AG09319 (cell line): Measurements from ENCODE around the gene OTUD7B.
"Not testable (repeated sequence)": the region's sequence is repeated elsewhere in the genome, so short reads cannot be mapped to it uniquely, and the experiment has no call there.

Source experiments
- DNase-seq: peaks from one replicate; pipeline ENCODE4 v3.0.0-alpha.2; 2010; ENCODE audit warnings: low read depth; ENCODE audit errors: extremely low read depth
- TF ChIP-seq, protein P1 (sequence below): IDR thresholded peaks from 2 replicates; pipeline ENCODE4 v1.5.1; 2011; ENCODE audit warnings: low read depth, mild to moderate bottlenecking, inconsistent platforms, low read length, moderate library complexity

OTUD7B gene

GRCh38 chr1:150010393-150011115 lies at the start of gene OTUD7B:
OTUD7B (minus strand) TSS chr1:150010726; CDS start chr1:149977510, 33,216 bp downstream.
- TF ChIP-seq, protein P1, sequence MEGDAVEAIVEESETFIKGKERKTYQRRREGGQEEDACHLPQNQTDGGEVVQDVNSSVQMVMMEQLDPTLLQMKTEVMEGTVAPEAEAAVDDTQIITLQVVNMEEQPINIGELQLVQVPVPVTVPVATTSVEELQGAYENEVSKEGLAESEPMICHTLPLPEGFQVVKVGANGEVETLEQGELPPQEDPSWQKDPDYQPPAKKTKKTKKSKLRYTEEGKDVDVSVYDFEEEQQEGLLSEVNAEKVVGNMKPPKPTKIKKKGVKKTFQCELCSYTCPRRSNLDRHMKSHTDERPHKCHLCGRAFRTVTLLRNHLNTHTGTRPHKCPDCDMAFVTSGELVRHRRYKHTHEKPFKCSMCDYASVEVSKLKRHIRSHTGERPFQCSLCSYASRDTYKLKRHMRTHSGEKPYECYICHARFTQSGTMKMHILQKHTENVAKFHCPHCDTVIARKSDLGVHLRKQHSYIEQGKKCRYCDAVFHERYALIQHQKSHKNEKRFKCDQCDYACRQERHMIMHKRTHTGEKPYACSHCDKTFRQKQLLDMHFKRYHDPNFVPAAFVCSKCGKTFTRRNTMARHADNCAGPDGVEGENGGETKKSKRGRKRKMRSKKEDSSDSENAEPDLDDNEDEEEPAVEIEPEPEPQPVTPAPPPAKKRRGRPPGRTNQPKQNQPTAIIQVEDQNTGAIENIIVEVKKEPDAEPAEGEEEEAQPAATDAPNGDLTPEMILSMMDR, result no peak
- peak; percentile 75 for DNase-seq

- DNase-seq, result no peak
- TF ChIP-seq, protein P1, result no peak
These were observed 49.7 kb upstream of the OTUD7B start for GRCh38 chr1:150060260-150060659.

GRCh38 chr1:150056407-150056806 lies 45.9 kb upstream of the OTUD7B start:
- DNase-seq, result no peak
- TF ChIP-seq, protein P1, result no peak

DNA sequence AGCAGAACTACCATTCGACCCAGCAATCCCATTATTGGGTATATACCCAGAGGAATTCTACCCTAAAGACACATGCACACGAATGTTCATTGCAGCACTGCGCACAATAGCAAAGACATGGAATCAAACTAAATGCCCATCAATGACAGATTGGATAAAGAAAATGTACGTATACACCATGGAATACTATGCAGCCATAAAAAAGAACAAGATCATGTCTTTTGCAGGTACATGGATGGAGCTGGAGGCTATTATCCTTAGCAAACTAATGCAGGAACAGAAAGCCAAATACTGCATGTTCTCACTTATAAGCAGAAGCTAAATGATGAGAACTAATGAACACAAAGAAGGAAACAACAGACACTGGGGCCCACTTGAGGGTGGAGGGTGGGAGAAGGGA lies 45.0 kb upstream of the OTUD7B start:
- DNase-seq, result not testable (repeated sequence)

DNA sequence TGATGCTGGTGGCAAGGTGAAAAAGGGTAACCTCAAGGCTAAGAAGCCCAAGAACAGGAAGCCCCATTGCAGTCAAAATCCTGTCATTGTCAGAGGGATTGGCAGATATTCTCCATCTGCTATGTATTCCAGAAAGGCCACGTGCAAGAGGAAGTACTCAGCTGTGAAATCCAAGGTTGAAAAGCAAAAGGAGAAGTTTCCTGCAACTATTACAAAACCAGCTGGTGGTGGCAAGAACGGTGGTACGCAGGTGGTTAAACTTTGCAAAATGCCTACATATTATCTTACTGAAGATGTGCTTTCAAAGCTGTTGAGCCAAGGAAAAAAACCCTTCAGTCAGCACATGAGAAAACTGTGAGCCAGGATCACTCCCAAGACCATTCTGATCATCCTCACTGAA lies 43.4 kb upstream of the OTUD7B start:
- TF ChIP-seq, protein P1, result no peak
- no peak for DNase-seq

DNA sequence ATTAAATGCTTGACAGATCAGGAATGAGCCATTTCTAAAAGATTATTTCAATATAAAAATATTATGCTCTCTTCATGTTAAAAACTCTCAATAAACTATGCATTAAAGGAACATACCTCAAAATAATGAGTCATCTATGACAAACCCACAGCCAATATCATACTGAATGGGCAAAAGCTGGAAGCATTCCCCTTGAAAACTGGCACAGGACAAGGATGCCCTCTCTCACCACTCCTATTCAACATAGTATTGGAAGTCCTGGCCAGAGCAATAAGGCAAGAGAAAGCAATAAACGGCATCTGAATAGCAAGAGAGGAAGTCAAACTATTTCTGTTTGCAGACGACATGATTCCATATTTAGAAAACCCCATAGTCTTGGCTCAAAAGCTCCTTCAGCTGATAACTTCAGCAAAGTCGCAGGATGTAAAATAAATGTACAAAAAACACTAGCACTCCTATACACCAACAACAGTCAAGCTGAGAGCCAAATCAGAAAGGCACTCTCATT lies 41.4 kb upstream of the OTUD7B start:
- DNase-seq, result not testable (repeated sequence)

- DNase-seq, result no peak
- TF ChIP-seq, protein P1, result no peak
These were observed 40.5 kb upstream of the OTUD7B start for GRCh38 chr1:150051089-150051373.

GRCh38 chr1:150049926-150050325 lies 39.4 kb upstream of the OTUD7B start:
- TF ChIP-seq, protein P1, result no peak
- no peak for DNase-seq
